ENCODE results near the gene HCN3. TPM values are rescaled to one million over a fixed set of nuclear protein-coding genes. Genes with fewer than 3 reads are reported as not detected.

The HCN3 gene
- total and polyA plus RNA-seq, 2 of the 13 experiments (the other 11 are each of a cell fraction or from before 2014, with no cell fraction given), result 2.4 to 10.2 TPM

DNA sequence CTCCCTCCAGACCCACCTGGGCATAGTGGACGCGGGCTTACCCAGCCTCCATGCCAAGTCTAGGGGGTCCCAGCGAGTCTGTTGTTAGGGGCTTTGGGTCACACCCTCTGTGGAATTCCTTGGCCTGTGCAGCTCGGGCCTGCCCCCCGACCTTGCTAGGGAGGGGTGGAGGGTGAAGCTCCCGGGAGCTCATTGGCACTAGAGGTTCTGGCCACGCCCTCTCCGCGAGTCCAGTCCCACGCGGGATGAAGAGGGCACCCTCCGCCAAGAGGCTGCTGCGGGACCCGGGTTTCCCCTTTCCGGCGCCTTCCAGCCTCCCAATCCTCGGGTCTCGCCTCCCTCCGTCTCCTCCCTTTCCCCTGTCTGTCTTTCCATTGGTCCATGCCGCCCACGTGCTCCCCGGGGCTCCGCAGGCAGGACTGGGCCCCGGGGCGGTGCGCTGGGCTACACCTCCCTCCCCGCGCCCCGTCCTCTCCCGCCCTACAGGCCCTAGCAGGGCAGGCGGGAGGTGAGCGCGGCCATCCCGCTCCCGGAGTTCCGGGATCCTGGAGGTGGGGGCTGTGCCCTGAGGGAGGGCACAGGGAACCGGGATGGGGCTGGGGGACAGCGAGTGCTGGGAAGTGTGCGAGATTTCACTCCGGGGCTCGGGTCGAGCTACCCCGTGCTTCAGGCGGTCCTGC, 46.9 kb downstream of the HCN3 start (continued):
- TF ChIP-seq USF2 (IDR thresholded peaks at IDR 0.05; ENCODE audit: low read depth, low read length) (peak; percentile 93), USF2 (CRISPR knock-in tag; IDR thresholded peaks at IDR 0.05; ENCODE audit: borderline replicate concordance) (peak; percentile 99; the same call in 1 of the 2 replicates), ZNF557 (CRISPR knock-in tag; IDR thresholded peaks at IDR 0.05) (0 out of 2 replicates have a peak, but pooled peaks have one; percentile 7), NKX3-1 (CRISPR knock-in tag; IDR thresholded peaks at IDR 0.05) (no peak), ZFX (CRISPR knock-in tag; IDR thresholded peaks at IDR 0.05; ENCODE audit: low read depth) (peak; percentile 85), ZNF260 (CRISPR knock-in tag; IDR thresholded peaks at IDR 0.05; ENCODE audit: borderline replicate concordance, low read depth) (no peak), ZMAT5 (CRISPR knock-in tag; IDR thresholded peaks at IDR 0.05; ENCODE audit: borderline replicate concordance, low read depth) (no peak), STAT6 (CRISPR knock-in tag; IDR thresholded peaks at IDR 0.05; ENCODE audit: borderline replicate concordance) (0 out of 2 replicates have a peak, but pooled peaks have one; percentile 47), RBM39 (IDR thresholded peaks at IDR 0.05; ENCODE audit: low read depth, low read length, poor library complexity, severe bottlenecking) (no peak), ZNF251 (CRISPR knock-in tag; IDR thresholded peaks at IDR 0.05) (no peak), ATM (IDR thresholded peaks at IDR 0.05; ENCODE audit: borderline replicate concordance) (no peak), THAP8 (CRISPR knock-in tag; IDR thresholded peaks at IDR 0.05; ENCODE audit: borderline replicate concordance) (peak; percentile 46; the same call in 1 of the 2 replicates), ZNF784 (CRISPR knock-in tag; IDR thresholded peaks at IDR 0.05; ENCODE audit: borderline replicate concordance) (peak; percentile 38), ZNF792 (CRISPR knock-in tag; IDR thresholded peaks at IDR 0.05) (peak; percentile 13; the same call in 1 of the 2 replicates)
- TF ChIP-seq, protein P1, sequence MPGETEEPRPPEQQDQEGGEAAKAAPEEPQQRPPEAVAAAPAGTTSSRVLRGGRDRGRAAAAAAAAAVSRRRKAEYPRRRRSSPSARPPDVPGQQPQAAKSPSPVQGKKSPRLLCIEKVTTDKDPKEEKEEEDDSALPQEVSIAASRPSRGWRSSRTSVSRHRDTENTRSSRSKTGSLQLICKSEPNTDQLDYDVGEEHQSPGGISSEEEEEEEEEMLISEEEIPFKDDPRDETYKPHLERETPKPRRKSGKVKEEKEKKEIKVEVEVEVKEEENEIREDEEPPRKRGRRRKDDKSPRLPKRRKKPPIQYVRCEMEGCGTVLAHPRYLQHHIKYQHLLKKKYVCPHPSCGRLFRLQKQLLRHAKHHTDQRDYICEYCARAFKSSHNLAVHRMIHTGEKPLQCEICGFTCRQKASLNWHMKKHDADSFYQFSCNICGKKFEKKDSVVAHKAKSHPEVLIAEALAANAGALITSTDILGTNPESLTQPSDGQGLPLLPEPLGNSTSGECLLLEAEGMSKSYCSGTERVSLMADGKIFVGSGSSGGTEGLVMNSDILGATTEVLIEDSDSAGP (CRISPR knock-in tag; IDR thresholded peaks at IDR 0.05; ENCODE audit: borderline replicate concordance), result peak; percentile 62; the same call in 1 of the 2 replicates
- TF ChIP-seq, protein P2, sequence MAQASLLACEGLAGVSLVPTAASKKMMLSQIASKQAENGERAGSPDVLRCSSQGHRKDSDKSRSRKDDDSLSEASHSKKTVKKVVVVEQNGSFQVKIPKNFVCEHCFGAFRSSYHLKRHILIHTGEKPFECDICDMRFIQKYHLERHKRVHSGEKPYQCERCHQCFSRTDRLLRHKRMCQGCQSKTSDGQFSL (CRISPR knock-in tag; IDR thresholded peaks at IDR 0.05), result no peak; the same call in 1 of the 2 replicates
- TF ChIP-seq, protein P3, sequence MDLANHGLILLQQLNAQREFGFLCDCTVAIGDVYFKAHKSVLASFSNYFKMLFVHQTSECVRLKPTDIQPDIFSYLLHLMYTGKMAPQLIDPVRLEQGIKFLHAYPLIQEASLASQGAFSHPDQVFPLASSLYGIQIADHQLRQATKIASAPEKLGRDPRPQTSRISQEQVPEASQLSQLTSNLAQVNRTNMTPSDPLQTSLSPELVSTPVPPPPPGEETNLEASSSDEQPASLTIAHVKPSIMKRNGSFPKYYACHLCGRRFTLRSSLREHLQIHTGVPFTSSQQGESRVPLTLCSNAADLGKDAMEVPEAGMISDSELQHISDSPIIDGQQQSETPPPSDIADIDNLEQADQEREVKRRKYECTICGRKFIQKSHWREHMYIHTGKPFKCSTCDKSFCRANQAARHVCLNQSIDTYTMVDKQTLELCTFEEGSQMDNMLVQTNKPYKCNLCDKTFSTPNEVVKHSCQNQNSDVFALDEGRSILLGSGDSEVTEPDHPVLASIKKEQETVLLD (CRISPR knock-in tag; IDR thresholded peaks at IDR 0.05; ENCODE audit: low read depth), result peak; percentile 57; the same call in 1 of the 2 replicates
